Astrocyte of the hippocampus (primary cell): ENCODE results near the gene SYTL4.

Experiments used
- DNase-seq: peaks from one replicate; pipeline ENCODE4 v3.0.0; 2011; ENCODE audit warnings: low read depth, low spot score

SYTL4 gene

GRCh38 chrX:100648458-100649417 is 83.2 kb downstream of the SYTL4 start:
- peak; percentile 37 for DNase-seq

GRCh38 chrX:100647739-100648138 is 84.2 kb downstream of the SYTL4 start:
- DNase-seq: no peak

- DNase-seq: peak; percentile 31
These were observed 84.8 kb downstream of the SYTL4 start for GRCh38 chrX:100647095-100647494.

GRCh38 chrX:100645106-100645505 is 86.8 kb downstream of the SYTL4 start:
- DNase-seq: peak; percentile 51

GRCh38 chrX:100643956-100644860 is 87.7 kb downstream of the SYTL4 start, which contains the start of gene SRPX2:
SRPX2 (plus strand) TSS chrX:100644199; CDS start chrX:100646323, 2,124 bp downstream.
- DNase-seq: peak; percentile 84

GRCh38 chrX:100643212-100643611 is 88.7 kb downstream of the SYTL4 start:
- DNase-seq: no peak

- no peak for DNase-seq
These were observed 89.6 kb downstream of the SYTL4 start for GRCh38 chrX:100642290-100642689.

GRCh38 chrX:100636321-100636991 is 95.5 kb downstream of the SYTL4 start, which contains the start of gene TSPAN6:
TSPAN6 (minus strand) TSS chrX:100636806; CDS start chrX:100636694, 112 bp downstream.
- peak; percentile 92 for DNase-seq

GRCh38 chrX:100635989-100636320 is 96.0 kb downstream of the SYTL4 start:
- DNase-seq: peak; percentile 26

- DNase-seq: no peak
These were observed 96.9 kb downstream of the SYTL4 start for GRCh38 chrX:100635040-100635439.

GRCh38 chrX:100625985-100626491 is 105.9 kb downstream of the SYTL4 start:
- DNase-seq: peak; percentile 17
